Measurements from ENCODE around the gene TUSC2.

The TUSC2 gene

DNA sequence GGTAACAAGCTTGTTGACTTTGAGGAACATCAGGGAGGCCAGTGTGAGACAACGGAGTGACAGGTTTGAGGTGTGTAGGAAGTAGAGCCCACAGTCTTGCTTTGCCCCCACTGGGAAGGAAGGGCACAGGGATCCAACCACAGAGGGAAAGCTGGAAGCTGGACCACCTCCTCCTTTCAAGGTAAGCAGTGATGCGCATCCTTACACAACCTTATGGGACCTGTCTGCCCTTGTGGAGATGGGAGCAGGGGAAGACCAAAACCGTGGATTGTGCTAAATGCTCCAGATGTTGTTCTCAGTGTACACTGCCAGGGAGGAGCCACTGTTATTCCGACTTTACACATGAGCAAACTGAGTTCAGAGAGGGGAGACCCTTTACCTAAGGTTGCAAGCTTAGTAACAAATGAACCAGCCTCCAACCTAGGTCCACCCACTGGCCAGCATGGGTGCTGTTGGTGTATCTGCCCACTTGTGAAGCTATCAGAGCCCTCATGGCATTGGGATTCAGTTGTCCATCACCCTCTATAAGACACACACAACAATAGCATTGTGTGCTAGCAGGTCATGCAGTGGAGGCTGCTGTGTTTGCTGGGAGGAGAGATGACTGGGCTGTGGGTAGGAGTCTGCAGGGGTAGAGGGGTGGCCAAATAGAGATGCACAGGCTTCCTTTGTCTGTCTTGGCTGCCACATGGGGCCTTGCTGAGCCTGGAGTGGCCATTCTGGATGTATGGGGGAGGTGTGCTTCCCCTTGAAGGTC lies 49.7 kb downstream of the TUSC2 start:
- Histone ChIP-seq H3K27ac (ENCODE audit: low read depth, low read length) (no peak overlapping the region), H3K4me3 (ENCODE audit: insufficient read depth, low read length, poor library complexity, severe bottlenecking) (no peak overlapping the region), H3F3A (ENCODE audit: insufficient read depth) (no peaks in the 10 kb centered on the region), H3K27me3 (ENCODE audit: low read length) (no peaks in the 10 kb centered on the region), H3K79me2 (ENCODE audit: insufficient read depth, low read length) (no peaks in the 10 kb centered on the region), H3K36me3 (ENCODE audit: low read length) (no peaks in the 10 kb centered on the region), H2AFZ (ENCODE audit: low read depth, low read length, severe bottlenecking) (no peak overlapping the region), H3K9me2 (replicated peaks; ENCODE audit: insufficient read depth, low read length) (no peaks in the 10 kb centered on the region), H3K9me3 (ENCODE audit: insufficient read depth, low read length) (no peaks in the 10 kb centered on the region), H4K20me1 (ENCODE audit: low read depth, low read length) (no peaks in the 10 kb centered on the region), H3K4me2 (ENCODE audit: low read depth, low read length, poor library complexity, severe bottlenecking) (no peak overlapping the region), H3K9ac (ENCODE audit: low read length) (no peak overlapping the region)
- TF ChIP-seq CTCF (IDR thresholded peaks at IDR 0.05; ENCODE audit: insufficient read depth, low read length, poor library complexity, severe bottlenecking) (no peak), EZH2phosphoT487 (conservative IDR thresholded peaks at IDR 0.05; ENCODE audit: low read length) (no peak)

DNA sequence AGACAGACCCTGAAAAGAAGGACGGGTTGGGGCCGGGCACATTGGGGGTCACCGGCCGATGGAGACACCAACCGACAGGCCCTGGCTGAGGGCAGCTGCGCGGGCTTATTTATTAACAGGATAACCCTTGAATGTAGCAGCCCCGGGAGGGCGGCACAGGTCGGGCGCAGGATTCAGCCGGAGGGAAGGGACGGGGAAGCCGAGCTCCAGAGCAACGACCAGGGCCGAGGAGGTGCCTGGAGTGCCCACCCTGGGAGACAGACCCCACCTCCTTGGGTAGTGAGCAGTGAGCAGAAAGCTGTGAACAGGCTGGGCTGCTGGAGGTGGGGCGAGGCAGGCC lies 51.3 kb downstream of the TUSC2 start:
- Histone ChIP-seq H3K79me2 (ENCODE audit: insufficient read depth, low read length) (no peaks in the 10 kb centered on the region), H3K4me3 (ENCODE audit: insufficient read depth, low read length, poor library complexity, severe bottlenecking) (no peak overlapping the region), H3K36me3 (ENCODE audit: low read length) (no peaks in the 10 kb centered on the region), H3F3A (ENCODE audit: insufficient read depth) (no peaks in the 10 kb centered on the region), H4K20me1 (ENCODE audit: low read depth, low read length) (no peaks in the 10 kb centered on the region), H3K9me2 (replicated peaks; ENCODE audit: insufficient read depth, low read length) (no peaks in the 10 kb centered on the region), H3K4me2 (ENCODE audit: low read depth, low read length, poor library complexity, severe bottlenecking) (no peak overlapping the region), H3K9me3 (ENCODE audit: insufficient read depth, low read length) (no peaks in the 10 kb centered on the region), H3K27me3 (ENCODE audit: low read length) (no peaks in the 10 kb centered on the region), H2AFZ (ENCODE audit: low read depth, low read length, severe bottlenecking) (no peak overlapping the region), H3K9ac (ENCODE audit: low read length) (no peak overlapping the region), H3K27ac (ENCODE audit: low read depth, low read length) (no peak overlapping the region)
- TF ChIP-seq CTCF (IDR thresholded peaks at IDR 0.05; ENCODE audit: insufficient read depth, low read length, poor library complexity, severe bottlenecking) (no peak), EZH2phosphoT487 (conservative IDR thresholded peaks at IDR 0.05; ENCODE audit: low read length) (no peak)

GRCh38 chr3:50275996-50276761 lies 51.8 kb downstream of the TUSC2 start:
- Histone ChIP-seq H2AFZ (ENCODE audit: low read depth, low read length, severe bottlenecking) (no peak overlapping the region), H3K9ac (ENCODE audit: low read length) (no peak overlapping the region), H3K9me2 (replicated peaks; ENCODE audit: insufficient read depth, low read length) (no peaks in the 10 kb centered on the region), H3K9me3 (ENCODE audit: insufficient read depth, low read length) (no peaks in the 10 kb centered on the region), H3K4me2 (ENCODE audit: low read depth, low read length, poor library complexity, severe bottlenecking) (no peak overlapping the region), H3K27ac (ENCODE audit: low read depth, low read length) (no peak overlapping the region), H3F3A (ENCODE audit: insufficient read depth) (no peaks in the 10 kb centered on the region), H3K36me3 (ENCODE audit: low read length) (no peaks in the 10 kb centered on the region), H4K20me1 (ENCODE audit: low read depth, low read length) (no peaks in the 10 kb centered on the region), H3K4me3 (ENCODE audit: insufficient read depth, low read length, poor library complexity, severe bottlenecking) (no peak overlapping the region), H3K27me3 (ENCODE audit: low read length) (no peaks in the 10 kb centered on the region), H3K79me2 (ENCODE audit: insufficient read depth, low read length) (no peaks in the 10 kb centered on the region)
- TF ChIP-seq CTCF (IDR thresholded peaks at IDR 0.05; ENCODE audit: insufficient read depth, low read length, poor library complexity, severe bottlenecking) (no peak), EZH2phosphoT487 (conservative IDR thresholded peaks at IDR 0.05; ENCODE audit: low read length) (no peak)

All from SU-DHL-6 (cell line).